ENCODE data around the gene GJD2. TPM values are rescaled to one million over a fixed set of nuclear protein-coding genes. Genes with fewer than 3 reads are reported as not detected.

Gene GJD2
- total RNA-seq, 1 donor from 2014 or later, result 0.89 TPM

- H3K4me1 Mint-ChIP-seq (ENCODE audit: unreplicated experiment), result no peaks in the 10 kb centered on the region
- no peak overlapping the region for H3K4me3 Mint-ChIP-seq
- H3K27ac Mint-ChIP-seq, result no peak overlapping the region
- peaks cover 21% of the 10 kb centered on the region for H3K27me3 Mint-ChIP-seq
- H3K36me3 Mint-ChIP-seq, result no peaks in the 10 kb centered on the region
- DNase-seq (ENCODE audit: extremely low spot score, unreplicated experiment), result no peak
- H3K9me3 Mint-ChIP-seq, result peaks cover 8% of the 10 kb centered on the region
- TF ChIP-seq CTCF (conservative IDR thresholded peaks at IDR 0.05), result no peak
These were observed 28.1 kb upstream of the GJD2 start for GRCh38 chr15:34782901-34783300.

- no peak for TF ChIP-seq CTCF (conservative IDR thresholded peaks at IDR 0.05)
- Mint-ChIP-seq H3K4me1 (ENCODE audit: unreplicated experiment) (no peaks in the 10 kb centered on the region), H3K4me3 (no peak overlapping the region), H3K36me3 (no peaks in the 10 kb centered on the region), H3K27me3 (peaks cover 24% of the 10 kb centered on the region), H3K9me3 (peaks cover 8% of the 10 kb centered on the region), H3K27ac (no peak overlapping the region)
- DNase-seq (ENCODE audit: extremely low spot score, unreplicated experiment), result no peak
These were observed 25.9 kb upstream of the GJD2 start for GRCh38 chr15:34780725-34781124.

GRCh38 chr15:34776606-34777105 lies 21.9 kb upstream of the GJD2 start:
- H3K36me3 Mint-ChIP-seq, result no peaks in the 10 kb centered on the region
- H3K4me1 Mint-ChIP-seq (ENCODE audit: unreplicated experiment), result no peaks in the 10 kb centered on the region
- H3K27me3 Mint-ChIP-seq, result peaks cover 23% of the 10 kb centered on the region
- DNase-seq (ENCODE audit: extremely low spot score, unreplicated experiment), result no peak
- H3K27ac Mint-ChIP-seq, result no peak overlapping the region
- TF ChIP-seq CTCF (conservative IDR thresholded peaks at IDR 0.05), result no peak
- no peak overlapping the region for H3K4me3 Mint-ChIP-seq
- peaks cover 8% of the 10 kb centered on the region for H3K9me3 Mint-ChIP-seq

- no peaks in the 10 kb centered on the region for H3K4me1 Mint-ChIP-seq (ENCODE audit: unreplicated experiment)
- no peak for TF ChIP-seq CTCF (conservative IDR thresholded peaks at IDR 0.05)
- H3K27ac Mint-ChIP-seq, result no peak overlapping the region
- H3K36me3 Mint-ChIP-seq, result no peaks in the 10 kb centered on the region
- no peak overlapping the region for H3K4me3 Mint-ChIP-seq
- no peak for DNase-seq (ENCODE audit: extremely low spot score, unreplicated experiment)
- no peaks in the 10 kb centered on the region for H3K9me3 Mint-ChIP-seq
- H3K27me3 Mint-ChIP-seq, result peaks cover 22% of the 10 kb centered on the region
These were observed 19.1 kb upstream of the GJD2 start for GRCh38 chr15:34773917-34774316.

- Mint-ChIP-seq H3K27me3 (peaks cover 22% of the 10 kb centered on the region), H3K4me3 (no peak overlapping the region), H3K36me3 (no peaks in the 10 kb centered on the region), H3K27ac (no peak overlapping the region), H3K9me3 (no peaks in the 10 kb centered on the region), H3K4me1 (ENCODE audit: unreplicated experiment) (no peaks in the 10 kb centered on the region)
- no peak for TF ChIP-seq CTCF (conservative IDR thresholded peaks at IDR 0.05)
- DNase-seq (ENCODE audit: extremely low spot score, unreplicated experiment), result no peak
These were observed 18.2 kb upstream of the GJD2 start for GRCh38 chr15:34773013-34773412.

GRCh38 chr15:34772312-34772711 lies 17.5 kb upstream of the GJD2 start:
- no peak overlapping the region for H3K27ac Mint-ChIP-seq
- DNase-seq (ENCODE audit: extremely low spot score, unreplicated experiment), result no peak
- no peaks in the 10 kb centered on the region for H3K36me3 Mint-ChIP-seq
- no peaks in the 10 kb centered on the region for H3K9me3 Mint-ChIP-seq
- TF ChIP-seq CTCF (conservative IDR thresholded peaks at IDR 0.05), result no peak
- peaks cover 22% of the 10 kb centered on the region for H3K27me3 Mint-ChIP-seq
- H3K4me1 Mint-ChIP-seq (ENCODE audit: unreplicated experiment), result no peaks in the 10 kb centered on the region
- no peak overlapping the region for H3K4me3 Mint-ChIP-seq
